ENCODE measurements around the gene SGMS1.
A peak's percentile ranks its signal among the peaks of the same experiment; 100 is the strongest.
"Not testable (repeated sequence)": the region's sequence is repeated elsewhere in the genome, so short reads cannot be mapped to it uniquely, and the experiment has no call there.

The SGMS1 gene

DNA sequence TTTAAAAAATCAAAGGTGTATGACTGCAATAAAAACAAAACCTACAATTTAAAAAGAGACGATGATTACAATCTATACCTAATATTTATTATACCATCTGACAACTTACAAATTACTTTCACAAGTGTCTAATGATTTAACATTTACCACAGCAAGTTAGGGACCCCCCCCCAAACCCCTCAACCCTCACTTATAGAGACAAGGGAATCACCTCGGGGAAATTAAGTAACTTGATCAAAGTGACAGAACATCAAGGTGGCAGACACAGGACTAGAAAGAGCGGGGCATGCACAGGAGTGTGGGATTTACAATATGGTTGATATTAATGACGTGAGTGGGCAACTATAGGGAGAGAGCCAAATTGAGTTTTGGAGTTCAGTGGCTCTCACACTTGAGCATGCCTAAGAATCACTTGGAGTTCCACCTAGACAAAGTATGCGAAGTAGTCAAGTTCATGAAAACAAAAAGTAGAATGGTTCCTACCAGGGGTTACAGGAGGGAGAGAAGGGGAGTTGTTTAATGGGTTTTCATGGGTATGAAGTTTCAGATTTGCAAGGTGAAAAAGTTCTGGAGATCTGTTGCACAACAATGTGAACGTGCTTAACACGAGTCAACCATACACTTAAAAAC lies 43.4 kb downstream of the SGMS1 start:
- DNase-seq (ENCODE audit: low spot score): no peak

DNA sequence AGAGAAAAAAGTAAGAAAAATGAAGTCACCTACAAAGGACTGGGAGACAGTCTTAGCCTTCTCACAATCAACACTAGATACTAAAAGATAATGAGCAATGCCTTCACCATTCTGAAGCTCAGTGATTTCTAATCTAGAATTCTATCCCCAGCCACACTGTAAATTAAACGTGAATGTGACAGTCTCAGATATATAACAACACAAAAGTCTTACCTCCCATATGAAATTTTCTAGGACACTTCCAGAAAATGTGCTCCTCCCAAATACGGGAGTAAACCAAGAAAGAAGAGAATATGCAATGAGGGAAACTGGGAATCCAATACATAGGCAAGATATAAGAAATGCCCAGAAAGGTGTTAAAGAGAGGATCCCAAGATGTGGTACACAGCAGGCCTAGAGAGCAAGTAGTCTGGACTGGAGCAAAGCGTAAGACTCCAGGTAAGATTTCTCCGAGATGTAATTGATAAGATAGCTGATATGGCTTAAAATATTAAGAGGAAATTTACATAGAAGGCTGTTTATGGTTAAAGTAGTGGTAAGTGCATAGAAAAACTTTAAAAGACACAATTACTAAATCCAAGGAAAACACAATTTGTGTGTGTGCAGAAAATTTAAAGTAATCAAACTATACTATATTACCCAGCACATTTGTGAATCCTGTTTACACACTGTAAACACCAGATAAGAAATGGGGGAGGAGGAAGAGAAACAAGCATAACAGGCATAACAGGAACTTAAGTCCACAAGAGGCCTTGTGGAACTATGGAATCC lies 44.1 kb downstream of the SGMS1 start:
- no peak for DNase-seq (ENCODE audit: low spot score)

DNA sequence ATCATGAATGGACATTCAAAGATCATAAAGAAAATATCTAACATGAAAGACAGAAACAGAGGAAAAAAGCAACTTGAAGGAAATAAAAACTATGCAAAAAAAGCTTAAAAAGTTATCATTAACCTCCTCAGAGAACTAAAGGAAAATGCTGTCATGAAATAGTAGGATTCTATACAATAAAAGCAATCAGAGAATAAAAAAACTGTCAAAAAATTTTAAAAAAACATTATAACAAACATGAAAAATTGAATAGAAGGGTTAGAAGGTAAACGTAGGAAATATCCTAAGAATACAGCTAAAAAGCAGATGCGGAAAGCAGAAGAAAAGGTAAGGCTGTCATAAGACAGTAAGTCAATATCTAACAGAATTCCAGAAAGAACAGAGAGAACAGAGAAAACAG lies 44.8 kb downstream of the SGMS1 start:
- no peak for DNase-seq (ENCODE audit: low spot score)

DNA sequence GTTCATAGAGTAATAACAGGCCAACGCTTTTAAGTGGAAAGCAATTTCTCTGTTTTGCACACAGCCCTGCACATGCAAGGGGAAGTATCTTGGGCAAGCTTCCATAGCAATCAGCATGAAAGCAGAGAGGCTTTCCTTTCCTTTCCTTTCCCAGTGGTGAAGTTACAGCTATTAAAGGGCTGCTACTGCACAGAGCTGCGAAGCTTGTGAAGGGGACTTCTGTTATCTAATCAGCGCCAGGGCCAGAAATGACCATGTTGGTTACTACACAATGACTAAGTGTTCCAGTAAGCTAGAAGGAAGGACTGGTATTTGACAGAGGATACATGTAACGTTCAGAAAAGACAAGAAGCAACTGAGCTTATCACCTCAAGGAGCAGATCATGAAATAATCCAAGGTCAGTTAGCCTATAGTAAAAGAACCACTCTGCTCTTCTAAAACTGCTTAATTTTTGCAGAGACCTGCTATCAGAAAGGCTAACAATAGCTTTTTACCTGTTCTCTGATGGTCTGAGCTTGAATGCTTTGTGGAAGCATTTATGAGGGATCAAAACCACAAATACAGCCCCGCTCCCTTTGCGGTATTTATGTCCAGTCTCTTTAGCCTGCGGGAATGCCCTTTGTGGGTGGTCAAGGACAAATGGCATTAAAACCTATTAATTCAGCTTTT lies 45.9 kb downstream of the SGMS1 start:
- DNase-seq (ENCODE audit: low spot score): no peak

DNA sequence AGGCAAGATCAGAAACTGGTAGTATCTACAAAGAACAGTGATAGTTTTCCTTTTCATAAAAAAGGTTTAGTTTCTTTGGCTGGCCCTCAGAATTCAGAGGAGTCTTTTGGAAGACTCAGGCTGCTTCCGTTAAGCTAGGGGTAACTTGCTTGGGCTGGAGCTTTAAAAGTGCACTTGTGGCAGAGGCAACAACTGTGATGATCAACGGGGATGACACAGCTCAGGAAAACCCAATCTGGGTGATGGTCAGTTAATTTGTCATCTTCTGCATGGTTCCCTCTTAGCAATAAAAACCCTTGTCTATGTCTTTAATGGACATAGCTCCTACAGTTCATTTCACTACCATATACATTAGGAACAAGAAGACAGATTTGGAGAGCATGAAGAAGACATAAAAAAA lies 46.7 kb downstream of the SGMS1 start:
- no peak for DNase-seq (ENCODE audit: low spot score)

DNA sequence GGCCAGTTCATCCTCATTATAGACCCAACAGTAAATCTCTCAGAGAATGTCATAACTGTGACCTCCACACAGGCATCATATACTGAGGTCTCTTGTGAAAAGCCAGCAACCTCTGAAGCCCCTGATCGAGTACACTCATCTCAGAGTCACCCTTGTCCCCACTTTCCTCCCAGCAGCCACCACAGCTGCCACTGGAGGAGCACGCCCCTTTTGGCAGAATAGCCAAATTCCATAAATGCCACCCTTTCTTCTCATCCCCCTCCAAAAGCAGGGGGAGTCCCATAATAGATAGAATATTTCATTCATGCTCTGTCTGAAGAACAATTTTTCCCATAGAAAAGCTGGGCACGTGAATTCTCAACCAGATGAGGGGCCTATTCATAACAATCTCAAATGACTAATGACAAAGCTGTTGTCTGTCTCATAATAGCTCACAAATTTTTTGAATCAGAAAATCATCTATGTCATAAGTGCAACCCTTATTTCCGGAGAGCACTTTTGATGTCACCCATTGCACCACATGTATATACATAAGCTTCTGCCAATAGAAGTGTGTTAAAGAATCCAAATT lies 47.4 kb downstream of the SGMS1 start:
- peak; percentile 9 for DNase-seq (ENCODE audit: low spot score)

DNA sequence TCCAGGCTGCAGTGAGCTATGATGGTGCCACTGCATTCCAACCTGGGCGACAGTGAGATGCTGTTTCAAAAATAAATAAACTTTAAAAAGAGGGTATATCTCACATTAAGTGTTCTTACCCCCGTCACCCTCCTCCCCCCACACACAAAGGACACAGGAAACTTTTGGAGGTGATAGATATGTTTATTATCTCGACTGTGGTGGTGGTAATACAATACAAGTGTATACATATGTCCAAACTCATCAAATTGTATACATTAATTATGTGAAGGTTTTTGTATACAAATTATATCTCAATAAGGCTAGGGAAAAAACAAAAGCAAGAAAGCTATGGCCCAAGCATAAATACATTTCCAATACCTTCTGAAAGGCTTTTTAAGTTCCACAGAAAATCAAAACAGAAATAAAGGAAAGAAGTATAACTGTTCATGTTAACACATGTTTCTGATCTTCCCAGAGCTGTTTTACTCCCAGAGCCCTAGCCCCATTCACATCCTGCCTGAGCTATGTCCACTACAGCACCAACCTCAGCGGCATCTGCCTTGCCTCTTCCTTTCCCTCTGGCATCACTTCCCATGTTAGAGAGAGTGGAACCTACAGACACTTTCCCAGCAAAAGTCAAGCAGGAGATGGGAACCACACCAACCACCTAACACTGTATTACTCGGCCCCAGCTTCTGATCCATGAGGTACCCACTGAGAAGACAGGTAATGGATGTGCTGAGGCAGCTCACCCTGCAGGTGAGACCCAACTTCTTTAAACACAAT lies 48.1 kb downstream of the SGMS1 start:
- DNase-seq (ENCODE audit: low spot score): no peak

DNA sequence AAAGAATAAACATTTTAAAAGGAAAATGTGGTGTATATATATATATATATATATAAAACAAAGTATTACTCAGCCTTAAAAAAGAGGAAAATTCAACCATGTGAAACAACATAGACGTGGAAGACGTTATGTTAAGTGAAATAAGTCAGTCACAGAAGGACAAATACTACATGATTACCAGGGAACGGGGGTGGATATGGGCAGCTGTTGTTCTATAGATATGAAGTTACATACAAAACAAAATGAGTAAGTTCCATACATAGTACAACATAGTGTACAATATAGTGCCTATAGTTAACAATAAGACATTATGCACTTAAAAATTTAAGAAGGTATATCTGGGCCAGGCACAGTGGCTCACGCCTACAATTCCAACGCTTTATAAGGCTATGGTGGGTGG lies 48.8 kb downstream of the SGMS1 start:
- no peak for DNase-seq (ENCODE audit: low spot score)

DNA sequence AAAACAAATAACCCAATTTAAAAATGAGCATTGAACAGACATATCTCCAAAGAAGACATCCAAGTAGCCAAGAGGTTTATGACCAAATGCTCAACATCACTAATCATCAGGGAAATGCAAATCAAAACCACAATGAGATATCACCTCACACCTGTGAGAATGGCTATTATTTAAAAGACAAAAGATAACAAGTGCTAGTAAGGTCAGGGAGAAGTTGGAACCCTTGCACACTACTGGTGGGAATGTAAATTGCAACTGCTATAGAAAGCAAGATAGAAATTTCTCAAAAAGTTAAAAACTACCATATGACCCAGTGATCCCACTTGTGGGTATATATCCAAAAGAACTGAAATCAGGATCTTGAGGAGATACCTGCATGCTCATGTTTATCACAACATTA lies 49.5 kb downstream of the SGMS1 start:
- no peak for DNase-seq (ENCODE audit: low spot score)

DNA sequence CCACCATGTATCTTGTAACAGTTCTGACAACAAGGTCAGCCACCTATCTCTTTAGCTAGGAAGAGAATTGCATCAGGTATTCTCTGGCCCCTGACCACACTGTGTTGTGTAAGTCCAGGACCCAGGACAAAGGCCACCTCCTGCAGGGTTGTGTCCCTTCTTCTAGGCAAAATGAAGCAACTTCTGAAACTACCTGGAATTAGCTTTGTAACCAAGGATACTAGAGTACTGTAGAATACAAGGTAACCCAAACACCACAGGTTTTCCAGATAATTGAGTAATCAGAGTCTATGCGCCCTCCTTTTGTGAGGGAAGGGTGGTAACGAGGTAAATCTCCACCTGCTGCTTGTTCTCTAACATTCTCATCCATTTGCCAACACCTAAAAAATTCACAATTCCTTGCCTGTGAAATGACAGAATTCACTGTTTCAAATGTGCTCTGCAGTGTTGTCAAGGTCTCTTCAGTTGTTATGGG lies 51.7 kb downstream of the SGMS1 start:
- DNase-seq (ENCODE audit: low spot score): no peak

DNA sequence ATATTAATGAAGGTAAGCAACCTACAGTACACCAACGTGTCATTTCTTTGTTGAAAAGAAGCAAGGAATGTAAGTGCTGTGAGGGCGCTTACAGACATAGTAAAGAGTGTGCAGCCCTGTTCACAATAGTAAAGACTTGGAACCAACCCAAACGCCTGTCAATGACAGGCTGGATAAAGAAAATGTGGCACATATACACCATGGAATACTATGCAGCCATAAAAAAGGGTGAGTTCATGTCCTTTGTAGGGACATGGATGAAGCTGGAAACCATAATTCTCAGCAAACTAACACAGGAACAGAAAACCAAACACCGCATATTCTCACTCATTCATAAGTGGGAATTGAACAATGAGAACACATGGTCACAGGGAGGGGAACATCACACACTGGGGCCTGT lies 55.0 kb downstream of the SGMS1 start:
- not testable (repeated sequence) for DNase-seq (ENCODE audit: low spot score)

DNA sequence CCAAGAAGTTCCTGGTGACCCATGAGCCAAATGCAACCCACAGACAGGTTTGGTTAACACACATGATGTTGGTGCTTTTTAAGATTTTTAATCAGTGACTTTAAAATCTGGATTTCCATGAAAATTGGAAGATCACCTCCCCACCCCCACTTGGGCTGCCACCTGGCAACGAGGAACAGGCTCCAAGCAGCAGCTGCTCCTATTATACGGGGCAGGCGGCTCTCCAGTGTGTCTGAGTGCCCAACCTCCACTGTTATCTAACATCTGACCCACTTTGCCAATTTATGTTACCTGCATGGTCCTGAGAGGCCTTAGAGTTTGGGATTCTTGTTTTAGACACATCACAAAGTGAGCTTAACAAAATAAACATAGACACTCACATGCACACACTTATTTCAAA lies 56.4 kb downstream of the SGMS1 start:
- DNase-seq (ENCODE audit: low spot score): no peak

DNA sequence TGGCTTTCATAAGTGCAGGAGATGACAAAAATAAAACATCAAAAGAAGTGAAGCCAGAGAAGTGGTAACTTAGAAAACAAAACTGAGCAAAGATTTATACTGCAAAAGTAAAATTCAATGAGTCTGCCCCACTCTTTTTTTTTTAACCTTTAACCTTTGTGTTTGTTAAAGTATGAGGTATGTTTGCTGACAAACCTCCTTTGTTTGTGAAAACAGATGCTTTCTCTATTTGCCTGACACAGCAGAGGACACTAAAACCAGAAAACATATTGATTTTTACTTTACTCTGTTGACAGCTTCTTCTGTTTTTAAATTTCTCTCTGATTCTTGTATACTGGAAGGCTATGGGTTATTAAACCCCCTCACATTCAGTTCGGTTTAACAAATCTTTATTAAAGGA lies 57.6 kb downstream of the SGMS1 start:
- no peak for DNase-seq (ENCODE audit: low spot score)

DNA sequence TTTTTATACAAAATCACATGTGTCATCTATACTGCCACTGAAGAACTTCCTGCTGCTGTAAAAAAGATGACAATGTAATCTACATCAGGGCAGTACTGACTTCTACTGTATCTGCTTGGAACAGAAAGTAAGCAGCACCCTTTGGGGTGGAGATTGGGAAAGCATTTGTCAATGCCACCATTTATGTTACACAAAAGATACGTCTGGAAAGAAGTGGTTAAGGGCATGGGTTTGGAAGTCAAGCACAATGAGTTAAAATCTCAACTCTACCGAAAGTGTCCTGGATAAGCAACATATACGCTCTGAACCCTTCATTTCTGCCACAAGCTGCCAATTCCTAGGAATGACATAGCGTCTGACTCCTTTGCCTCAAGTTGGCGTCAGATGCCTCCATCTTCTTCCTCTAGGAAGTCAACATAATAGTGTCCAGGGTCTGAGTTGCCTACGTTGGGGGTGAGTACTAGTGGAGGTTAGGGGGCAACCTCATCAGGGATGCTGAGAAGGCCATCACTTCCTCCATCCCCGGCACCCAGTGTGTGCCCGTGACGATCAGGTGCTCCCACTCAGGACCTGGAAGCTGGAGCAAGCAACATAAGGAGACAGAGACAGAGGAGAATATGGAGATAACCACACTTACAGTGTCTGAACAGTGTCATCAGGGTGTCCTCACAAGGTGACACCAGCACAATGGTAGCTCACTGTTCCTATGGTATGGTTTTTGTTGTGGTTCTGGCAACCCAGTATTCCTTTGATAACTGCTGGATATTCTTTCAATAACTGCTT lies 58.3 kb downstream of the SGMS1 start:
- DNase-seq (ENCODE audit: low spot score): no peak

DNA sequence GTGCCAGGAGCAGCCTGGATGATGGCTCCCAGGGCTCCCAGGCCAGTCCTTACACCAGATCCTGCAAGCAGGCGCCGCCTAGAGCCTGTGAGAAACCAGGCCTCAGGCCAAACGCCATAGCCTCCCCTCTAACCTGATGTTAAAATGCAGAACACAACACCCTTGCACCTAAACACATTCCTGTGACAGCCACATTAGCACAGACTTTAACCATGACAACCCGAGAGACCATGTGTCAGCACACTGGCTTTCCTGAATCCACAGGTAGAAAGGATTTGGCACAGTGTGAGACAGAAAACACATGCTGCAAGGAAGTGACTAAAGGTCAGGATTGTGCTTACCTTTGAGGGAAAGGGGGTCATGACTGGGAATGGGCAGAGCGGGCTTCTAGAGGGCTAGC lies 59.9 kb downstream of the SGMS1 start:
- no peak for DNase-seq (ENCODE audit: low spot score)

DNA sequence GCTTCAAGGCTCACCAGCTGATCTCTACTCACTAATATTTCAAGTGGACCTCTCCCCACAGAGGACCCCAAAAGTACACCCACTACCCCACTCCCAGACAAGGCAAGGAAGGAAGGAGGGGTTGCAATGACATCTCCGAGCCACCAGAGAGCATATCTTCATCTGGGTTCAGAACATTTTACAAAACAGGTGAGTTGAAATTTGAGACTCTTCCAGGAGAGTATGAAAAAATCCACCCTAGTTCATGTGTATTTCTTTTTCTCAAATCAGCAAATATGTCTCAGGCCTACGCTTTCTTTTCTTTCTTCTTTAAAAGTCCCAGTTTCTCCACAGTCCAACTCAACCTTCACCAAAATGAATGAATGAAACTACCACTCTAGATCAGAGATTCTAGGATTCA lies 61.9 kb downstream of the SGMS1 start:
- DNase-seq (ENCODE audit: low spot score): no peak

DNA sequence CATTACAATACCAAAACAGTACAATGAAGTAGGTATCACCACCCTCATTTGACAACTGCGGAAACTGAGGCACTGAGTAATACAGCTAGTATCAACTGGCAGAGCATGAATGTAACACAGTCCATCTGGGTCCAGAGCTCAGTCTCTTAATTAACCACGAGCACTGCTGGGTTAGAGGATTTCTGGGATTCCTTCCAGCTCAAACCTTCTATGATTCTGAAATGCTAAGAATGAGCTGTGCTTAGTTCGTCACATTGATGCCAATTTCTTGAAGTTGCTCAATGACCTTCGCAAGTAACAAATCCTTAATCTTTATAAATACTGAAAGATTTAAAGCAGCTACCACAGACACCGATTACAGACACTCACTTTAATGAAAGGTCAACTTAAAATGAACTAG lies 62.5 kb downstream of the SGMS1 start:
- DNase-seq (ENCODE audit: low spot score): peak; percentile 83

DNA sequence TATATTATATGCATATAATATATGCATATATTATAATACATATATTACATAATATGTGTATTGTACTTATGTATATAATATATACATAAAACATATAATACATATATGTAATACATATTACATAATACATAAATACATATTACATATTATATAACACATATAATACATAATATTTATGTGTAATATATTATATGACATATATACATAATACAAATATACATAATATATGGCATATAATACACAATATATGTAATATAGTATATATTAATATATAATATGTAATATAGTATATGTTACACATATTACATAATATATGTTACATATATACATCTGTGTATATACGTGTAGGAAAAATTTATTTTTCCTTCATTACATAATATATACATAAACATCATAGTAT lies 63.4 kb downstream of the SGMS1 start:
- DNase-seq (ENCODE audit: low spot score): no peak

DNA sequence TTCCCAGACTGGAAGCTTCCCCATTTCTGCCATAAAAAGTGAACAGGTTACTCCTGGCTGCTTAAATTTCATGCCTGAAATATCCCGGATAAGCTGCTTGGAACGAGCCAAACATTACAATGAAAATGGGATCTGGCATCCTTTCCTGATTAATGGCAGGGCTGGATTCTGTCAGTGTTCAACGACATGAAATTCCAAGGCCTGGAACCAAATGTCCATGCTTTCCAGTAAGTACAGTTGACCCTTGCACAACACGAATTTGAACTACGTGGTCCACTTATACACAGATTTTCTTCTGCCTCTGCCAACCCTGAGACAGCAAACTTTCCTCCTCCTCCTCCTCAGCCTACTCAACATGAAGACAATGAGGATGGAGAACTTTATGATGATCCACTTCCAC lies 65.4 kb downstream of the SGMS1 start:
- peak; percentile 5 for DNase-seq (ENCODE audit: low spot score)

DNA sequence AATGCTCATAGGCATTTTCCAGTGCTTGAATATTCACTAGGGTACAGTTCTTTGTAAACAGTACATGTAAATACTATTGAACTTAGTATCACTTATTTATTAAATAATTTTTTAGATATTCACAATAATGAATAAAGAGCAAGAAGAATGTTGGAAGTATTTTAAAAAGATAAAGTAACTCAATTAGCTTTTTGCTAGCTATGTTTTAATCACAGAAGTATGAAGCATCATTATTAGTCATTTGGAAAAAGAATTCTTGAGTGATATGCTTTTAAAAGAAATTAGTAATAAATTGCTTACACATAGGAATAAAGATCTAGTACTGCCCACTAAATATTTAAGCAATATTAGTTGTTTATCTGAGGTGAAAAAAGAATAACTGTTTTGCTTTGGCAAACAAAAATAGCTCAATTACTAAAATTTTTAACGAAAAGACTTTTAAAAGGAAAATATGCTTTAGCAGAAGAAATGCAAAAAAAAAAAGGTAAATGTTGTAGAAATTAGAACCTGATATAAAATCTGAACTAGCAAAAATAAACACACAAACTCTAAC lies 66.5 kb downstream of the SGMS1 start:
- no peak for DNase-seq (ENCODE audit: low spot score)
